Stimulated activated naive CD4-positive, alpha-beta T cell treated with Interleukin-2 at 50 U/mL for 16 hours (primary cell): ENCODE measurements around the gene SEZ6.

Experiments used
- DNase-seq: peaks from one replicate; lab custom pipeline; 2025; lab: John Stamatoyannopoulos, UW

Gene SEZ6

DNA sequence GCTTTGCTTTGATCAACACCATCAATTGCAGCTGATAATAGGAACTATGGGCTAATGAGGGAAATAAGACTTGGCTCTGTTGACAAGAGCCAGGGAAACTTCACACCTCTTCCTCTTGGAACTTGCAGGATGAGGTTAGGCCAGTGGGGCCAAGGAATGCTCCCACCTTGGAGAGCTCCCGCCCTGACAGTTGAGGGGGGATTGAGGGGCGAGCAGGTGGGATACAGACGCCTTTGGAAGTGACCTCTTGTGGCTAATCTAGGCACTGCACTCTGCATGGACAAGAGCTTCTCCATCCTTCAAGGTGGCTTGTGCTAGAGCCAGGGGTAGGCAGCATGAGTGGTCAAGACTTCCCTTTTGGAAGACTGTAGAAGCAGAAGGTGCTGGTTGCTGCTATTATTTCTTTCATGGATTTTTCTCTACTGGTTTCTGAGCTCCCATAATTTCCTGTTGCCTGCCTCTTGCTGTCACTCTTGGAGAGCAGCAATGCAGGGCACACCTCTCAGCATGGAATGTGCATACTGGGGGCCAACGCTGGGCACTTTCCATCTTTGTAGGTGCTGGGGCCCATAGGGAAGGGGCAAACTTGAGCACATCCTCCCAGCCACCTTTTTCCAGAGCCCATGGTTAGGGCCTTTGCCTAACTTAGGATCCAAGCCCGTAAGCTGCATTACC is 52.3 kb downstream of the SEZ6 start:
- DNase-seq = peak; percentile 29

DNA sequence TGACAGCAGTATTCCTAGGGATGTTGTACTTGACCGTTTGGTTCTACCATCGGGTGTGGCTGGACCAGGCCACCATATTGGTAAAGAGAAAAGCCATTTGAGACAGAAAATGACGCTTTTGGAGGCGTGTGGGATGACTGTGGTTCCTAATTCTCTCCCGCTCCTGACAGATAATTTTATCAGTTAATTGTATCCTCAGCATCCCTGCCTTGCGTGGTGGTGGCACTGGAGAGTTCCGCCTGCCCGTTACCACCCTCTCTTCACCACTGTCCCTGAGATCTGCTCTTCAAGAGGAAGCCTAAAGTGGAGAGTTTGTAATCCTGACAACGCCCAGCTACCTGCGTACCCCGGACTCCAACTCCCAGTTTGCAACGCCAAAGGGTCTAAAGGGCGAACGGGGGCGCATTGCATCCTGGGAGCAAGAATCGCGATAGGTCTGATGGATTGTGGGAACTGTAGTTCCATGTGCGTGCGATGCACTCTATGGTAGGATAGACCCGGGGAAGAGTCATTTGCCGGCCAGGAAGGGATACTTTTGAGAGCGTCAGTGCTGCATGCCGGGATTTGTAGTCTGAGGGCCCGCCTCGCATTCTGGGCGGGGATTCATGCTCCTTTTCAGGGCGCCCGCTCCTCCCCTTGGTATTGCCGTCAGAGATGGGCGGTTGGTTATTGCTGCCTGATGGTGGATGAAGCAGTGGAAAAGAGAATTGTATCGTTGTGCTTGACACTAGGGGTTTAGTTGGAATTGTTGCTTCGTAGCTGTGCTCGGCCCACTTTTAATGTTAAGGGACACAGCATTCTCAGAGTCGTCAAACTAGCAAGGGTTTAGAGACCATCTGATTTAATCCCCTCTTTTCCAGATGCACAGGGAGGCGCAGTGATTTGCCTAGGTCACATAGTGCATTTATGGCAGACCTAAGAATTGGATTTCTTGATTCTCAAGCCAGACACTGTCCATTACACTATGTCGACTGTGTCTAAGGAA is 53.5 kb downstream of the SEZ6 start:
- DNase-seq = peak; percentile 97

DNA sequence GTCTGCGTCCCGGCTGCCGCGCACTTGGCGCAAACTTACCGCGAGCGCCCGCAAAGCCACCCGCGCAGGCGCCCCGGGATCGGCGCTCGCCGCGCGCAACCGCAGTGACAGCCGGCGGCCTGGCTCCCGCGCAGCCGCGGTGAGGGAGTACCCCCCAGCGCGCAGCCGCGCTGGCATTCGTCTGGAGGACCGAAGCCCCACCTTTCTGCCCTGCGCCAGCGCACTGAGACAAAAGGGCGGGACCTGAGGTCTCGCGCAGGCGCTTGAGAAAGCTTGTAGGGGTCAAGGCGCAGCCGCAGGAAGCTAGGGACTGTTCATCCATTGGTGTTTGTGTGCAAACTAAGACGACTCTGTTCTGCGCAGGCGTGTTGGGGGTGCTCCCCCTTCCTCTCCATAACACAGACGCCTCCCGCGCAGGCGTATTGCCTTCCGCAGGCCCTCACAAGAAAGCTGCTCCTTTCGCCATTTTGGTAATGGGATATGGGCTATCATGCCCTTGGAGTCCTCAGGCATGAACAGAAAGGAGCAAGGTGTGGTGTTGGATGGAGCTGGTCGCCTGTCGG is 54.3 kb downstream of the SEZ6 start, which contains the start of gene PHF12:
TSS of gene PHF12 (minus strand) at position 91 of the 563 bp plus-strand sequence. CDS start 558 bp downstream, outside the sequence.
- peak; percentile 100 for DNase-seq

DNA sequence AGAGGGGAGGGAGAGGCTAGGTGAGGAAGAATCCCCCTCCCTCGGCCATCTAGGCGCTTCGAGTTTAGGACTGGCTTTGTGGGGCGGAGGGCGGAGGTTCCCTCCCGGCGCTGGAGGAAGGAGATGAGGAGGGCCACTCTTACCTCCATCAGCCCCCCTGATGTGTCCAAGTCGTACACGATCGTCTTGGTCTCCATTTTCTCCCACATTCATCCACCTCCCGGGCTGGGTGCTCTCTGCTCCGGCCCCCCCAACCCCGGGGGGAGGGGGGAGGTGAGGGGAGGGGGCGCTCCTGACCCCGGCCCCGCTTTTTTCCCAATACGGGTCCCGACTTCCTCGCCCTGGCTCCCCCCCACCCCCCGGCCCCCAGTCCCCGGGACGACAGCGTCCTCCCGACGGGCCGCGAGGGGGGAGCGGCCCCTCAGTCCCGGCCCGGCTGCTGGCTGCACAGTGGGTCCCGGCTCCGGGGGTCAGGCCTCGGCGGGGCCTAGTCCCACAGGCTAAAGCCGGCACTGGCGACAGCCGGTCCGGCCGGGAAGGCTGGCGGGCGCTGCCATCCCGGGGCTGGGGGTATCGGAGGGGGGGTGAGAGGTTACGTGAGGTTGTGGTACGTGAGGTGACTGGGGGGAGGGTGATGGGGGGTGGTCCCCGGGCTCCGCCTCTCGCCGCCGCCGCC is 54.9 kb downstream of the SEZ6 start:
- DNase-seq = no peak

DNA sequence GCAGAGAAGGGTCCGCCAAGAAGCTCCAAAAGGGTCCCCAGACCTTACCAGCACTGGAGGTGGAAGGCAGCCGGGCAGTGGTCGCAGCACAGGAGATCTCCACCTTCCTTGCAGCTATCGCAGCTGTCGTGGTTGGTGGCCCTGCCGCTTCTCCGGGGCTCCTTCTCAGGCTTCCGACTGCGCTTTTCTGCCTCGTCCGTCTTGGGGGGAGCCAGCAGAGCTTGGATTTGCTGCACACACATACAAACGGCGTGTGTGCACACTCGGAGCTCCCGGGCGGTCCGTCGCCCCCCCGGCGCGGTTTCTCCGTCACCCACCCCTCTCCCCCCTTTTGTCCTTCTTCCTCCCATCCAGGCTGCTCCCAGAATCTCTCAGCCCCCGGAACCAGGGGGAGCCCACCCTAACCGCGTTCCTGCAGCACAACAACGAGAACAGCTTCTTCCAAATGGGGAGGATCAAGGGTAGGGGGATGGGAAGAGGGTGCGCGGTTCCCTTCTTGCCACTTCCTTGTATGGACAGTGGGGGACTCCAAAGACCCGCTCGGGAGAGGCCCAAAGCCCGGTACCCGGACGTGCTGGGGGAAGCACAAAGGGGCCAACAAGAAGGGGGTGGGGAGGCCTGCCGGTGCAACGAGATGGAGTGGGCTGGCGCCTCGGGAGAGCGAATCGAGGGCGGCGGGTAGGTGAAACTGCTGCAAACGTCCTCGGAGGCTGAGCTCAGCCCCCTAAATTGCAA is 55.6 kb downstream of the SEZ6 start:
- peak; percentile 39 for DNase-seq

DNA sequence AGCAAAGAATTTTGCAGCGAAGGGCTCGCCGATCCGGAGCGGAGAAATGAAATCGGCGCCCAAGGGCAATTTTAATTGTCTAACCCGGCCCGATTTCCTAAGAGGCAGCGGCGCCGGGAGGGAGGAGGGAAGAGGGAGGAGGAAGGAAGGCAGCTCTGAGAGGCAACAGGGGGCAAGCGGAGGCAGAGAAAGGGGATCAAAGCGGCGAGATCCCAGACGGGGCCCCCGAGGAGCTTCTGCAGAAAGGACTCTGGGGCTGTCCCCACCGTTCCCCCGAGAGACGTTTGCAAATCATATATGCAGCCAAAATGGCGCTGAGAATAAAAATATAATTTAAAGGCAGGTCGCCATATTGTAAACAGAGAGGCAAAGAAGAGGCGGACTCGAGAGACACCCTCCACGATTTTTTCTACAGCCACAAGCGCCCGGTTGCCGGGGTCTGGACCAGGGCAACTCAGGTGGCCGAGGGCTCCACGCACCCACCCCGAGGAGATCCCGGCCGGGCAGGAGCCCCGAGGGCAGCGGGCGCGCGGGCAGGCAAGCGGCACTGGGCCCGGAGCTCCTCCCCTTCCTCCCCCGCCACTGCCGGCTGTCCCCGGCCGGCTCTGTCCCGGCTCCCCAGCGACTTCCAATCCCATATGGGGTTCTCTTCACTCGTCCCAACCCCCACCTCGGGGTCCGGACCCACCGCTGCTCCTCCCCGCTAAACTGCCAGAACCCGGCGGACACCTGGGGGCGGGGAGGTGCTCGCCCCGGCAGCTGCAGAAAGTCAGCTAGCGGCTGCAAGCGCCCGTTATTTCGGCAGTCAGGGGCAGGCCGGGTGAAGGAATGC is 56.4 kb downstream of the SEZ6 start:
- peak; percentile 50 for DNase-seq

- no peak for DNase-seq
These were observed 57.0 kb downstream of the SEZ6 start for GRCh38 chr17:28948873-28949184.

GRCh38 chr17:28948342-28948741 is 57.5 kb downstream of the SEZ6 start:
- no peak for DNase-seq

- DNase-seq = no peak
These were observed 58.2 kb downstream of the SEZ6 start for GRCh38 chr17:28947639-28948038.

- no peak for DNase-seq
These were observed 59.6 kb downstream of the SEZ6 start for GRCh38 chr17:28946239-28946638.

- DNase-seq = no peak
These were observed 60.7 kb downstream of the SEZ6 start for GRCh38 chr17:28944862-28945741.

DNA sequence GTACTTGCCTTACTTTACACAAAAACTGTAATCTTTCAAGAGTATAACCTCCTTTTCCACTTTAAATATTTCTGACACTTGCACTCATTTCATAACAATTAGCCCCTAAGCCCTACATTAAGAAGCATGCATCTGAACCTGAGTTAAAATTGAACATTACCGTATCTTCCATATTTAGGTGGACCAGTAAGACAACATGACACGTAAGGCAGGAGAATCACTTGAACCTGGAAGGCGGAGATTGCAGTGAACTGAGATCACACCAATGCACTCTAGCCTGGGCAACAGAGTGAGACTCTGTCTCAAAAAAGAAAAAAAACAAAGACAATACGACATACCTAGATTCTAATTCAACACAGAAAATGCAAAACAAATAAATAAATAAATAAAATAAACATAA is 61.5 kb downstream of the SEZ6 start:
- no peak for DNase-seq

- DNase-seq = no peak
These were observed 62.9 kb downstream of the SEZ6 start for GRCh38 chr17:28942925-28943324.

- no peak for DNase-seq
These were observed 64.6 kb downstream of the SEZ6 start for GRCh38 chr17:28941251-28941650.

- no peak for DNase-seq
These were observed 65.2 kb downstream of the SEZ6 start for GRCh38 chr17:28940675-28941074.

DNA sequence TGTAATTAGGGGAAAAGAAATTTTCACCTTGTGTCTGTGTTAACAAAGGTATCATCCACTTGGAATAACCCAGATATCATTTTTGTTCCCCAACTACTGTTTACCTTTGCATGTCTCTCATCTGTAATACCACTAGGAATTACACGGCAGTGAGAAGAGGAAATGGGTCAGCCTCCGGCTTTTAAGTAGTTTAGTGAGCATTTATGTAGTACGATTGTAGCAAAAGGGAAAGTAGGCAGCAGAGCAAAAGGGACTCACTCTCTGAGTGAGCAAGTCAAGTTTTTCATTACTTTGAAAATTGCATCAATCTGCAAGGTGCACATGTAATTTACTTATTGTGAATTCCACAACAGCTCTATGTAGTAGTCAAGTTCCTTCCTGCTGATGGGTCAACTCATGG is 65.7 kb downstream of the SEZ6 start:
- no peak for DNase-seq

DNA sequence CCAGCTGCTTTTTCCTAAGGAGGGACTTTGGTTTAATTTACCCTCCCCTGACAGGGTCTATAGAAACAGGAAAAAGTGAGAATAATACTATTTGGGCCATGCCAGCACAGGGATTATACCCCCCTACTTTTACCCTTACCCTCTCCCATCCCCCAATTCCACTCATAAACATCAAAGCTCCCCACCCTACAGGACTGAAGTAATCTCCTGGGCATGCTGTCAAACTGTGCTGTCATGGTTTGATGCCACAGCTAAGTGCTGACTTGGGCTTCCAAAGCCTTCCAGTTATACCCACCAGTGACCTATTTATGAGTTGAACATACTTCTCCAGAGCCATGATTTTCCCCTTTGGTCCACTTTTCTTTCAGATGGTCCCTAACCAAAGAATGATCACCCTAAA is 67.3 kb downstream of the SEZ6 start:
- DNase-seq = no peak

GRCh38 chr17:28937044-28937729 is 68.6 kb downstream of the SEZ6 start:
- no peak for DNase-seq
